Cortex of kidney (tissue), 1 donor: ENCODE data around the gene ADAMTS12.

ENCODE experiments used
- DNase-seq: peaks from one replicate; lab custom pipeline; 2025; lab: John Stamatoyannopoulos, UW

Gene ADAMTS12

DNA sequence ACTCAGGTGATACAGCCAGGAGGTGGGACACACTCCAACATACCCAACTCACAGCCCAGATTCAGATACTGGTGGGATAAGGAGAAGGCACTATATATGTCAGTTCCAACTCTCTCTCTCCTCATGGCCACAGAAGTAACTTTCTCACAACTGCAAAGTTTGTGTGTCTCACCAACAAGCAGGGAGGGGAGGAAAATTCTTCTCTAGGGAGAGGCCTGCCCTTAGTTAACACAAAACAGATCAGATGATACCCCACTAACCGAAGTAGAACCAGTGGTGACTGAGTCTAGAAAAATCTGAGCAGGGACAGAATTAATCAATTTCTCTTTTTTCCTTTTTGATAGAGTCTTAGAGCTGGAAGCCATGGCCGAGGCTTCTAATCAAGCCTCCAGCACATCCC, 133.1 kb downstream of the ADAMTS12 start:
- no peak for DNase-seq

DNA sequence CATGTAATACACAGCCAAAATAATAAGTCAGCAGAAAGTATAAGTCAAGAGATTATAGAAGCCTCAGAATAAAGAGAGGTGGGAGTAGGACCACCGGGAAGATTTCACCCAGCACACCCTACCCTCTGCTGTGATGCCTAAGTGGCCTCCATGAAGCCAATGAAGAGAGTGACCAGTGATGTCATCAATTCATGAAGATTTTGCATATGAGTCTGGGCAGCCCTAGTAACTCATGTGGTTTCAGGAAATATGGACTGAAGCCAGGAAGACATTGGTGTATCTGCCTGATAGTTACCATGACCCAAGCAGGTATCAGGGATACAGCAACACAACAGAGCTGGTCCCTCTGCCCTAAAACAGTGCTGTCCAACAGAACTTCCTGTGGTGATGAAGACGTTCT, 135.3 kb downstream of the ADAMTS12 start:
- no peak for DNase-seq

DNA sequence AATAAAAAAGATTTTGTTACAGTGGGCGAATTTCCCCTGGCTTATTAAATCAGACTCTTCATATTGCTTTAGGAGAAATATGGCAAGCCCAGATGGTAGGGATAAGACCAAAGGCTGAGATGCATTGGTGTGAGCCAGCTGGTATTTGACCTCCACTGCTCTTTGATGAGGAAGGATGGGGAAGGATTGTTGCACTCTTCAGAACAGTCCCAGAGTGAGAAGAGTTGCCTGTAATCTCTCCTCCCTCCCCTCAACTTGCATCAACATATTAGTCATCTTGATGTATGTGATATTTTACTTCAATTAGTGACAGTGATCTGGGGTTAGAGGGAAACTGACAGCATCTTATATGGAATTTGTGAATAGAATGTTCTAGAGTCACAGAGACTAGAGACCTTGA, 136.6 kb downstream of the ADAMTS12 start:
- DNase-seq, result no peak

DNA sequence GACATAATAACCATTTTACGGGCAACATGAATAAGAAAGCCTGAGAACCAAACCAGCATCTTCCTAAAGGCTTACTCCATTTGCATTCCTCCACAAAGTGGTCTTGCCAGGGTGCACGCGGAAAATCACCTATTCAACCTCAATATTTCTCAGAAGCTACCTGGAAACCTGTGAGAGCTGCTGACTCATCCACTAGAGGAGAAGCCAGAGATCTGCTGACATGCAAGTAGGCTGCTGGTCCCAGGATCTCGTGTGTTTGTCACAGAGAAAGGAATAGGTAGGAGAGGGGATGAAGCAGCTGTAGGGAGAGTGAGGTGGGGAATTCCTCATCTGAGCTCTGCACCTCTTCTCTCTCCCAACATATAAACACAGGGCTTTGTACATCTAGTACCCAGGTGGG, 138.1 kb downstream of the ADAMTS12 start:
- no peak for DNase-seq

DNA sequence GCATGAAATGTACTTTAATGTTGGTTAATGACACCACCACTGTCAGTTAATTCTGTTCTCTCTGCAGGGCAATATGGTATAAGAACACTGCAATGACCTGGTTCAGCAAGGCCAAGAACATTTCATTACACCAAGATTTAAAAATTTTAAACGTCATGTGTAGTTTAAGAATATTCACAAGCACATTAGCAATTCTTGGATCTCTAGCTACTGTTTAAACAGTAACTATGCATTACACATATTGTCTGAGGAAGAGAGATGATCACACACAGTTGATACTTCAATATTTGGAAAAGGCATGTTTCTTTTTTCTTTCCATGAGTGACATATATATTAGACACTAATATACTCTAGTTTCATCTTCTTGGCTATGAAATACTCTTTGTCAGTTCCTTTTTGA, 143.0 kb downstream of the ADAMTS12 start:
- no peak for DNase-seq

DNA sequence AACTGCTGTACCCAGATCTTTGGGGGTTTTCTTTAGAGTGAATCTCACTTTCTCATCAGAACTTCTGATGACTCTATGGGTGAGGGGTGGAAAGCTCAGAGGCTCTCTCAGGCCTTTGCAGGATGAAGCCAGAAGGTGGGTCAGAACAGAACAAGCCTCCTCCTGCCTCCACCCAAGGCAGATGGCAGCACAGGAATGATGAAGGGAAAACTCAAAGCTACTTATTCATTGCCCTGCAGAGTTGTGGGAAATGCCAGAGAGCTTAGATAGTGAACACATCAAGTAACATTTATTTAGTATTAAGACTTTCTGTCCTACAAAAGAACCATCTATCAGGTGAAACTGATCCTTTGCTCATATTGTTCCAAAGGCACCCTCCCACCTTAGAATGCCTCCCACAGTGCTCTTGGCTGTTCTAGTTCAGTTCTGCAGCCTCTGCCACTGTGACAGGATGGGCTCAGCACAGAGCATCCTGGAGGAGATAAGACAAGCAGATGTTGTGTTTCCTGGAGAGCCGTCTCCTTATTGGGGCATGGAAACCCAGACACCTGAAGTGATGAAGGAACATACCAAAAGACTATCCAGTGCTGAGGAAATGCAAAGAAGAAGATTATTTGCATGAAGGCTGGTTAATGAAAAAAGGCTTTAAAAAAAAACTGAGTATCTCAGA, 146.6 kb downstream of the ADAMTS12 start:
- no peak for DNase-seq

DNA sequence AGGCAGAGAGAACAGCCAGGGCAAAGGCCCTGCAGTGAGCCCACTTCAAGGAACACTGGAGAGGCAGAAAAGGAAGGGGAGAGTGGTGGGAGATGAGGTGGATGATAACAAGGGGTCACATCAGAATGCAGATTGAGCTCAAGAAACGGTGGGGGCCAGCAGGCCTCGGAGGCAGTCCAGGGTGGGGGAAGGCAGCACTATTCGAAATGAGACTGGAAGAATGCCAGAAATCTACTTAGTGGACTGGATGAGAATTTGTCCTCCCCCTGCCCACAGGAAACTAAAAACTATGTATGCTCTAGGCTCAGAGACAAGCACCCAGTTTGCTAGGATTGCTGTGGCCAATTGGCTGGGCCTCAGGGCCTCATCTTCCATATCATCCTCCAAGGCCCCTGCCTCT, 148.7 kb downstream of the ADAMTS12 start:
- DNase-seq, result no peak

DNA sequence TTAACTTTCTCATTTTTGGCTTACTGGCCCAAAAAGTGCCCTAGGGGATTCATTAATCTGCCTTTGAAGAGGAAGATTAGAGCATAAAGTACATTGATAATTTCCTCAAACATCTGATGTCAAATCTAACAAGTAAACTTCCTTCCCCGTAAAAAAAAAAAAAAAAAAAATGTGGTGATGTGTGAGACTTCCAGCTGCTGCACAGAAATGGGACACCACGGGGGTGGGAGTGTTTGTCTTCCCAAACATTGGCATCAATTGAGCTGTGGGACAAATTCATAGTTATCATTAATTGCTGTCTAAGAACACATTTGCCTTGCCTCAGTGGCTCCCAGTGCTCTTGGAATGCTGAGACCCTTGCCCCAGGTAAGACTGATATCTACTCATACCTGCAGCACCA, 149.6 kb downstream of the ADAMTS12 start:
- DNase-seq, result no peak

DNA sequence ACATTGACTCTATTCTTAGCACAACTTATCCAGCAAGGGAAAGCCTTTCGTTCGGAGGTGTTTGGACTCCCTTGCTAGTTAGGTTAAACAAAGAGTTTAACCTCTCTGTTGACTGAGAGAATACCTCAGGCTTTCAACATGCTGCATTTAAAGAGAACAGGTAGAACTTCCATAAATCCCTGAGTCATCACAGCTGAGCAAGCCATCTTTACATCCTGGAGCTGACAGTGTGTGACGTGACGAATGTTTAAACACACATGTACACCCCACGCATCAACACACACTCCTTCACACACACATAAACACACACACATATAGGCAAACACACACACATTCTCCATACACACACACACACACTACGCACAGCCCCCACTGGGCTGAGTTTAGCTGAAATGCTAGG, 152.8 kb downstream of the ADAMTS12 start:
- no peak for DNase-seq

DNA sequence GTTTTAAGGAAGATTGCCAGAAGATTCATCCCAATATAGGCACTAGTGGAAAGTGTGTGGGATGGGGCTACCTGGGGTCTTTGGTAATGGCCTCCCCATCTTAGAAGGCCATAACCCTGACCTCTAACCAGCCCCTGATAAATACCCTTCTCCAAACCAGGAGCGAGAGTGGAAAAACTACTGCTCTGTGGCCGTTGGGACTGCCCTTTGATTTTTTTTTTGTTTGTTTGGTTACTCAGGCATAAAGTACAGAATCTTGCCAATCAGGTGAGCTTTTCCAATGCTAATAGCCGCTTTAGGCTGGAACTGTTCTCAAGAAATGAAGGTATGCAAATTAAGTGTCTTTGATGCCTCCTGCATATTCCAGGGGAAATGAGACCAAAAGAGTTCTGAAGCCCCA, 153.7 kb downstream of the ADAMTS12 start:
- no peak for DNase-seq

DNA sequence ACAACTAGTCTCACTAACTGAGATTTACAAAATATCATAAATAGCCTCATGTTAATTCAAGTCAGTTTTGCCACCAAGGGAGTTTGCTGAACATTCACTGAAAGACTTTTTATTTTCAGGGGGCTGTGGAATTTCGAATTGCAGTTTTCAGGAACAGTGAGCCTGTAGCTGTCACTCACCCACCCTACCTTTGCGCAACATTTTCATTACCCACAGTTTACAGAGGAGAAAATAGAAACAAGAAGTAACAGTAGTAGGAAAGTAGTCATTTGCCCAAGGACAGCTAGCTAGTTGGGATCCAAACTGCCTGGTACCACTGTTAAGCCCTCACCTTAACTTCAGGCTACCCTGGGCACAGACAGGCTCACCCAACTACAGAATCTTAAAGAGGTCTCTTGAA, 154.1 kb downstream of the ADAMTS12 start:
- DNase-seq, result no peak

DNA sequence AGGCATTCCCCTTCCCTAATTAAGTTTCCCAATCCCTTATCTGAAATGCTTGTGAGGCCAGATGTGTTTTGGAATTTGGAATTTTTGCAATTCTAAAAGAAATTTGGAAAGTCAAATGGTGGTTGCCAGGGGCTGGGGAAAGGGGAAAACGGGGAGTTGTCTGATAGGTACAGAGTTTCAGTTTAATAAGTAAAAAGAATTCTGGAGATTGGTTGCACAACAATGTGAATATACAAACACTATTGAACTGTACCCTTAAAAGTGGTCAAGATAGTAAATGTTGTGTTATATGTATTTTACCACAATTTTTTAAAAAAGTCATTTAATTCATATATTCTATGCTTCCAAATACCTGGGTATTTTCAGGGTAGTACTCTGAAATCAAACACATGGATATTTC, 154.5 kb downstream of the ADAMTS12 start:
- DNase-seq, result no peak

DNA sequence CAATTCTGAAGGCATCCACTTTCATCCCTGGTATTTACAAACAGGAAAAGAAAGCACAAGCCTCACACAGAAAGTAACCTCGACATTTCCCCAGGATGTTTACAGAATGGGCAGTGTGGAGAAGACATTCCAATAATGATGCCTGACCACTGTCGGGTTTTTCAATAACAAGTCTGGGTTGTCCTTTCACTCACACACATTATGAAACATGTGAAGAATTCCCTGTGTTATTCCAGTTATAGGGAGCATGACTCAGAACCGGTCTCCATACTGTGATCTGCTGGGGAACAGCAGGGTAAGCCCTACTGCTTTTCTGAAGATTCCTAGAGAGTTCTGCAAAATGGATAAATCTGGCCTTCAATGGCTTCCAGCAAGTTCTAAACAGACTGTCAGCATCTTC, 155.3 kb downstream of the ADAMTS12 start:
- DNase-seq, result no peak

DNA sequence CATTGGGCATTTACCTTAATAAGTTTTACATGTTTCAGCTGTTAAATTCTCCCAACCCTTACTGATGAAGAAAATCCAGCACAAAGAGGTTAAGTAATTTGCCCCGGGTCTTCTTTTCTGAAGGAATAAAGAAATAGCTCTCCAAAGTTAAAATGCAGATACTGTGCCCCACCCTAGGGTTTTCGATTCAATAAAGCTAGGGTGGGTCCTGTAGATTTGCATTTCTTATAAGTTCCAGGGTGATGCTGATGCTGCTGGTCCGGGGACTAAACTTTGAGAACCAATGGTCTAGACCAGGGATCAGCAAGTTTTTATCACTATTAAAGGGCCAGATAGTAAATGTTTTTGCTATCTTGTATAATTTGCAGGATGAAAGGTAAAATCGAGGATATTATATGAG, 156.7 kb downstream of the ADAMTS12 start:
- no peak for DNase-seq

DNA sequence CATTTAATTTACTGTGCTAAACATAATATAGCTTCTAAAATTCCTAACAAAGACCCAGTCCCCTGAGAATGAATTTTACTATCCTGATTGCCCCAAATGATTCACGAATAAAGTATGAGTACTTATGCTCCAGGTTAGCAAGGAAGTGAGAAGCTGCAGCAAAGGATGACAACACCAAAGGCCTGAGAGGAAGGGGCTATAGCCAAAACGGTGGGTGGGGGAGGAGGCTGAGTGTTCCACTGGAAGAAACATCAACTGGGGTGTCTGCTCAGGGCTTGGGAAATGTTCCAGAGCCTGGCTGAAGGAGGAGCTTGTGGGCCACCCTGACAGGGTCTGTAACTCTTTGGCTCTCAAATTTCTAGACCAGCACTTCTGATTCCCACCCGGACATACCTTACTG, 157.3 kb downstream of the ADAMTS12 start:
- DNase-seq, result no peak

DNA sequence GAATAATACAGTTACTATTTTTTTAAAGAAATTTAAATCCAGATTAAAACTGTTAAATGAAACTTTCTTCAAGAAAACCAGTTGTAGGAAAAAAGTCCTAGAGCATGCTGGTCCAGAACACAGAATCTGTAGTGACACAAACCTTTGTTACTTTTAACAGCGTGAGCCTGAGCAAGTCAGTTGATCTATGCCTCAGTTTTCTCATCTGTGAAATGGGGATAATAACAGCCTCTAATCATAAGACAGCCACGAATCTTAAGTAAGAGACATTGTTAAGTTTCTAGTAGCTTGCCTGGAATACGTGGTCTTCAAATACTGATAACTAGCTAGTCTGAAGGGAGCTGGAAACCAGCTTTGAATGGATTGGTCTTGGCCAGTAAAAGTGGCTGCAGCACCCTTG, 158.6 kb downstream of the ADAMTS12 start:
- DNase-seq, result no peak

DNA sequence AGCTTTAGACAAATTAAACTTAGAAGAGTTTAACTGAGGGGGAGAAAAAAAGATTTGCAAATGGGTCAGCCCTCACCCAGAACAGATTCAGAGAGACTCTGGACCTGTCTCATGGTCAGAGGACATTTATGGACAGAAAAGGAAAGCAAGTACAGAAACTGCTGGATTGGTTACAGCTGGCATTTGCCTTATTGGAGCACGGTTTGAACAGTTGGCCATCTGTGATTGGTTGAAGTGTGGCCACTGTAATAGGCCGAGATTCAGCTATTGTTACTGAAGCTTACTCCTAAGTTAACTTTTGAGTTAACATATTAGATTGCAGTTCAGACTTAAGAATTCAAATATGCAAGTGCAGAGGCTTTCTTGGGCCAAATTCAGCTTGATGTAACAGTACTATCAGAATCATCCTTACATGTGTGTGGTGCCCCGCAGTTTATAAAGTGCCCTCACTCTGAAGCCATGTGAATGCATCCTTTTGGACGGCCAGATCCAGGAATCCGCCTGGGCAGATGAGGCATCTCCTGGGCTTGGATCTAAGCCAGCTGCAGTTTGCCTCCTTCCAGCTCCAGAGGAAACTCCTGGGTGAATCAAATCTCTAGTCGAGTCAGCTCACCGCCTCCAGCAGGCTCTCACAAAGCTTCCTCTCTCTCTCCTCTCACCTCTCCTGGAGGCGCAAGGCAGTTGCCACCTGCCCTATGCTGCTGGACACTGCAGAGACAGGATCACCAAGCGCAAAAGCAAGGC, 165.2 kb downstream of the ADAMTS12 start:
- no peak for DNase-seq

DNA sequence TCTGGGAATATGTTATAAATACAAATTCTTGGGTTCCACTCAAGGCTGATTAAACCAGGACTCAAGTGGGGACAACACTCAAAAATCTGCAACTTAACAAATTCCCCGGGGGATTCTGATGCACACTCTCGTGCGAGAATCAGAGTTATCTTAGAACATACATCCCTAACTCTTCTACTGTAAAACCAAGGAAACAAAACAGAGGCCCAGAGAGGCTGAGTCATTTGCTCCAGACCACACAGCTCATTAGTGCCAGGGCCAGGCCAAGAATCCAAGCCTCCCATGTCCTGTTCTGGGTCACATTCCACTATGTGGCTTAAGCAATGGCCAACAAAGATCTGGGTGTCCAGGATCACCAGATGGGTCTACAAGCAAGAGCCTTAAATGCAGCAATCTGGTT, 166.0 kb downstream of the ADAMTS12 start:
- DNase-seq, result no peak

DNA sequence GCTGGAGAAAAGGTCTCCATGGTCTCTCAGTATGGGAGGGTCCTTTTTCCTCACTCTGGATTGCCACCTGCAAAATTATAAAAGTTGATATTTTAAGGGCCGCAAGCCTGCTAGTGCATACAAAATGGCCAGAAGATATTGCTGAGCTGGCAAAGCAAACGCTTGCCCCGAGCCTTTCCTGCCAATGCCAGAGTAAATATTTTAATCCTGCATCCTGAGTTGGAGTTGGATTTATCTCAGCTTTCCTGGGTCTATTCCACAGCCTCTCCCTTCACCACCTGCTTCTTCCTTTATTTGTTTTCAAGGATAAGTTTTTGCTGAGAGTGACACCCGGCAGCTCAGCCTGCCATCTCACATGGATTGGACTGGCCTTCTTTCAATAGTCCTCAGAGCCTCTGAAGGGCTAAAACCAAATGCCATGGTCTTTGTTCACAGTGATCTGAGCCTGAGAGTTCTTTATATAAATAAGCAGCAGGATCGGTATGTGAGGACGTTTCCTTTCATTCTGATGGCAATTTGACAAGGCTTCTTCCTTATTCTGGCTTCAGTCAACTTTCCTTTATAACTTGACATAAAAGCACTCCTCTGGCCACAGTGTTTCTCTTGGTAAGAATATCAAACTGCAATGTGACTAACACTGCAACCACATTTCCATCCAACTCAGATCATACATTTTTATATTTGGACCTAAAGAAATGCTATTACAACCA, 170.1 kb downstream of the ADAMTS12 start:
- no peak for DNase-seq

DNA sequence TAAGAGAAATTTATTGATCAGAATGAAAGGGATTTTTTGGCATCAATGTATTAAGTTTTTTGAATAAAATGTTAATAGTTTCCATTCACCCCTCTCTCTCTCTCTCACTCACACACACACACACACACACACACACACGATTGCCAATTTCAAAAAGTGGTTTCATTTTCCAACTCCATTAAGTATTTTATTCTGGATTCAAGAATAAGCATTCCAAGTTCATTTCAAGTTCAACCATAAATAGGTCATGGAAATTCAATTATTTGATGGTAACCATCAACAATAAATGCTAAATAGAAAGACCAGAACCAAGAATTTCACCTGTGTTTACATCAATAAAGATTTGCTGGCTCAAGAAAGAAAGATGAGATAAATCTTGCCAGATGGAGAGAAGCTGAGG, 171.6 kb downstream of the ADAMTS12 start:
- no peak for DNase-seq

DNA sequence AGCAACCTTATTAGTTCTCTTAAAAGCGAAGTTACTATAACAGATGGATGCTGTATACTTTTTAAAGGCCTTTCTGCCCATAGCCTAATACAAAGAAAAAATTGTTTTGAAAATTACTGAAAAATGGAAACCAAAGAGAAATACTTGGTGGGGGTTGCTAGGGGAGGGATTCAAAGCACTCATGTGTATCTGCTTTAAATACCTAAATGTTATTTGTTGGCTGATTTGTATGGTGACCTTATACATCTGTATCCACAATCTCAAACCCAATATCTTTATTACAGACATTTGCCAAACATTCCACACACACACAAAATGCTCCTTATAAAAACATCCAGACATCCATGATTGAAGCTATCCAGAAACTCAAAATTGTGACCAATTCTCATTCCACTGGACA, 172.0 kb downstream of the ADAMTS12 start:
- no peak for DNase-seq

DNA sequence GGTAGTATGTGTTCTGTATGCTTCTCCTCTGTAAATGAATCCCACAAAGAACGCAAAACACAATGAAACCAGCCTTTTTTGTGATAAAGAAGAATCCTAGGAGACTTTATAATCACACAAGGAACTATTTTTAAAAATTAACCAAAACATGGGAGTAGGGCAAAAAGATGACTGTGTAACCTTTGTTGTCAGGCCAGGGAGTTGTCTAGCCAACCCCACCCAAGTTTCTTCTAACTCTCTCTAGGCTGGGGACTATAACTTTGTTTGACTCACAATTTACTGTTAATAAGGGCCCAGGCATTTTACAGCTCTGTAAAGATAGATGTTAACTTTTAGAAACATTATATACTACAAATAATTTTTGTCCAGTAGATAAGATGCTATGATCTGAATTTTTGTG, 176.1 kb downstream of the ADAMTS12 start:
- no peak for DNase-seq

DNA sequence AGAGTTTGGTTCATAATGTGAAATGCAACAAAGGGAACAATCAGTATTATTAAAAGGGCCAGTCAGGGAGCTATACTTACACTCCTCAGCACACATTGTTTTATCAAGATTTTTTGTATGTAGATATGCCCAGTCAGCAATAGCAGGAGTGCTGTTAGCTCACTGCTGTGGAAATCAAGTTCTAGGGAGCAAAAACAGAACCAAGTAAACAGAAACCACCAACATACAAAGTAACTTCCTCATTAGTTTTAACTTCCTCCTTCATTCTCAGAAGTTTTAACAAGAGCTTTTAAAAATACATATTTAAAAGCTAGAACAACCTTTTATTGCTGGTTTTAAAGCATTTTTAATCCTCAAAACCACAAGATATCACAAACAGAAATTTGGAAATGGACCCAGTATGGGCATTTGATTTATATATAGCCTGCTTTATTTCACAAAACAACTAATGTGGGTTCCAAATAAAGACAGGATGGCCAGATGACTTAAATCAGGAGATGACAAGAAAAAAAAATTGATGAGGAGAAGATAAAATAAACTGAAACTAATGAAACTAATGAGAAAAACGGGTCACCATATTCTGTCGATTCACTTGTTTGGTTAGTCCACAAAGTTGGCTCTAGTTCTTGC, 178.5 kb downstream of the ADAMTS12 start:
- no peak for DNase-seq
